Nephron progenitor cell (in vitro differentiated cells): ENCODE results near the gene C5orf46.

Experiments
- DNase-seq: peaks from one replicate; pipeline ENCODE4 v3.0.0; 2021
- H3K27ac Mint-ChIP-seq: 2 replicates; pipeline ENCODE4 v1.8.0; 2021; ENCODE audit warnings: mild to moderate bottlenecking, moderate library complexity, mixed read lengths
- H3K27me3 Mint-ChIP-seq: 2 replicates; pipeline ENCODE4 v1.8.0; 2021; ENCODE audit warnings: mild to moderate bottlenecking, low read depth, mixed read lengths; ENCODE audit not compliant: poor library complexity
- H3K36me3 Mint-ChIP-seq: 2 replicates; pipeline ENCODE4 v1.8.0; 2021; ENCODE audit warnings: low read depth, mixed read lengths
- H3K4me1 Mint-ChIP-seq: 2 replicates; pipeline ENCODE4 v1.8.0; 2021; ENCODE audit warnings: mixed read lengths
- H3K4me3 Mint-ChIP-seq: 2 replicates; pipeline ENCODE4 v1.8.0; 2021; ENCODE audit warnings: mild to moderate bottlenecking, moderate library complexity, mixed read lengths
- H3K9me3 Mint-ChIP-seq: 2 replicates; pipeline ENCODE4 v1.8.0; 2021; ENCODE audit warnings: mild to moderate bottlenecking, moderate library complexity, mixed read lengths
- CTCF ChIP-seq: fragments of 200-600 bp; sonication (generic); IDR thresholded peaks from 2 replicates; pipeline ENCODE4 v1.5.0; 2021; ENCODE audit warnings: antibody characterized with exemption

C5orf46 gene

GRCh38 chr5:147887930-147888329 lies 18.4 kb downstream of the C5orf46 start:
- TF ChIP-seq CTCF, result no peak
- peaks cover 6% of the 10 kb centered on the region for H3K4me1 Mint-ChIP-seq
- H3K9me3 Mint-ChIP-seq, result no peaks in the 10 kb centered on the region
- H3K4me3 Mint-ChIP-seq, result no peak overlapping the region
- no peaks in the 10 kb centered on the region for H3K27me3 Mint-ChIP-seq
- no peak overlapping the region for H3K27ac Mint-ChIP-seq
- no peak for DNase-seq
- no peaks in the 10 kb centered on the region for H3K36me3 Mint-ChIP-seq

GRCh38 chr5:147887026-147887627 lies 19.2 kb downstream of the C5orf46 start:
- no peak overlapping the region for H3K27ac Mint-ChIP-seq
- no peak for DNase-seq
- TF ChIP-seq CTCF, result peak; percentile 46
- H3K36me3 Mint-ChIP-seq, result no peaks in the 10 kb centered on the region
- H3K4me3 Mint-ChIP-seq, result no peak overlapping the region
- peaks cover 12% of the 10 kb centered on the region for H3K4me1 Mint-ChIP-seq
- no peaks in the 10 kb centered on the region for H3K9me3 Mint-ChIP-seq
- H3K27me3 Mint-ChIP-seq, result no peaks in the 10 kb centered on the region

- no peak for TF ChIP-seq CTCF
- Mint-ChIP-seq H3K4me3 (no peak overlapping the region), H3K27me3 (no peaks in the 10 kb centered on the region), H3K36me3 (no peaks in the 10 kb centered on the region), H3K27ac (peak overlapping the region; percentile 0), H3K4me1 (peaks cover 12% of the 10 kb centered on the region), H3K9me3 (no peaks in the 10 kb centered on the region)
- peak; percentile 3 for DNase-seq
These were observed 23.6 kb downstream of the C5orf46 start for GRCh38 chr5:147882586-147883313.

GRCh38 chr5:147880487-147880886 lies 25.9 kb downstream of the C5orf46 start:
- DNase-seq, result no peak
- Mint-ChIP-seq H3K27ac (no peak overlapping the region), H3K36me3 (no peaks in the 10 kb centered on the region), H3K4me3 (no peak overlapping the region), H3K27me3 (no peaks in the 10 kb centered on the region), H3K4me1 (peaks cover 12% of the 10 kb centered on the region), H3K9me3 (no peaks in the 10 kb centered on the region)
- TF ChIP-seq CTCF, result no peak

- Mint-ChIP-seq H3K27ac (no peak overlapping the region), H3K4me1 (peaks cover 15% of the 10 kb centered on the region)
- no peak for TF ChIP-seq CTCF
These were observed 26.6 kb downstream of the C5orf46 start for GRCh38 chr5:147879784-147880183.

More at GRCh38 chr5:147879784-147880183, 26.6 kb downstream of the C5orf46 start:
- no peaks in the 10 kb centered on the region for H3K27me3 Mint-ChIP-seq
- DNase-seq, result no peak
- H3K36me3 Mint-ChIP-seq, result no peaks in the 10 kb centered on the region
- no peaks in the 10 kb centered on the region for H3K9me3 Mint-ChIP-seq
- H3K4me3 Mint-ChIP-seq, result no peak overlapping the region
